ENCODE measurements around the gene NFATC2.

The NFATC2 gene

DNA sequence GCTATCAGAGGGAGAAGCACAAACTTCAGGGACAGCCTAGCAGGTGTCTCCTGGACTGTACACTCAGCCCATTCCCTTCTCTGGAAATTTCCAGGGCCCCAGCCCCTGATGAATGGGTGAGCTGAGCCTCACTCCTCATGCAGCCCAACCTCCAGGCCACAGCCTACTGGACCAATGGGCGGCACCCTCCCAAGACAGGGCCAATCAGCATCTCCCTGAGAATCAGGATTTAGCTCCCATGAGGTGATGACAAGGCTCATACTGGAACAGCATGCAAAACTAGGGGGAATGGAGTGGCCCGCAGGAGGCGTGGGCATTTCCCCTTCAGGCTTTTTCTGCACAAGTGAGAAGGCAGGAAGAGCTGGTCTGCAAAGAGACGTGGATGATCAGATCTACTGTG, 29.0 kb downstream of the NFATC2 start:
- no peak for DNase-seq (ENCODE audit: low read depth)

DNA sequence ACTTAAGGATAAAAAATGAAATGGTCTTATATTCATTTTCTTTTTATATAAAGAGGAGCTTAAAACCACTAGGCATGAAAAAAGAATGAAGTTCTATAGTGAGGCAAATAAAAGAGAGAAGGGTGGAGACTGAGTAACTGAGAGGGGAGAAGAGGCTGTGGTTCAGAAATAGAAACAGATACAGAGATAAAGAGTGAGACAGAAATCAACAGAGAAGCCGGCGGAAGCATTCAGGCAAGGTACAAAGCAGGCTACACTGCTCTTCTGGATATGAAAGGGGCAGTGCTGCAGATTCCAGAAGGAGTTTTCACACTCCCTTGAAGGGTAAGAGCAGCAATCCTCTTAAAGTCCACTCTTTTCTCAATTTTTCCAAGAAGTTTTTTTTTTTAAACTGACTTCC, 29.9 kb downstream of the NFATC2 start:
- no peak for DNase-seq (ENCODE audit: low read depth)

DNA sequence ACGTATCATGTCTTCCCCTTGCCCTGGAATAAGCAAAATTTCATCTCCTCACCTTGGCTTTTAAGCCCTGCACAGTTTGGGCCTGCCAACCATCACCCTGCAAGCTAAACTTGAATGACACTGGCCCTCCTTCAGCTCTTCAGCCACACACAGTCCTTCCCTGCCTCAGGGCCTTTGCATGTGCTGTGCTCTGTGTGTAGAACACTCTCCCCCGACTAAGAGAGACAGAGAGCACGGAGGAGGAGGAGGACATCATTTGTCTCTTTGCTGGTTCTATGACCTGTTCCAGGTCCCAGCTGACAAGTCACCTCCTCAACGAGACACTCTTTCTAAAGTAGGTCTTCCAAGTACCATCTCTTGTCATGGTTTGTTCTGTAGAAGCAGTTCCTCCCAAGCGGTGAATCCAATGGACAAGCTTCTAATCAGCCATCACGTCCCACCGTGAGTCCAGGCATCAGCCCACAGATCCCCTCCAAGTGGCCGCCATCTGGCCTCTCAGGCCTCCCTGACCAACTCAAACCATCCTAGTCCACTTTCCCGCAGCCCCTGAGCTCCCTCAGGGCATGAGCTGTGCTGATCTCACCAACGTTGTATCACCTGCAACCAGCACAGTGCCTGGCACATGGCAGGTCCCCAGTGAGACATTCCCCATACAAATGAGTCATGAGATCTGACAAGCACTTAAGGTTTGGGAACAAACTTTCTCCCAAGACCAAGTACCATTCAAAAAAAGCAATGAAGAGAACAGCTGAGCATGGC, 30.5 kb downstream of the NFATC2 start:
- DNase-seq (ENCODE audit: low read depth), result no peak

GRCh38 chr20:51510936-51511605, 31.4 kb downstream of the NFATC2 start:
- no peak for DNase-seq (ENCODE audit: low read depth)

DNA sequence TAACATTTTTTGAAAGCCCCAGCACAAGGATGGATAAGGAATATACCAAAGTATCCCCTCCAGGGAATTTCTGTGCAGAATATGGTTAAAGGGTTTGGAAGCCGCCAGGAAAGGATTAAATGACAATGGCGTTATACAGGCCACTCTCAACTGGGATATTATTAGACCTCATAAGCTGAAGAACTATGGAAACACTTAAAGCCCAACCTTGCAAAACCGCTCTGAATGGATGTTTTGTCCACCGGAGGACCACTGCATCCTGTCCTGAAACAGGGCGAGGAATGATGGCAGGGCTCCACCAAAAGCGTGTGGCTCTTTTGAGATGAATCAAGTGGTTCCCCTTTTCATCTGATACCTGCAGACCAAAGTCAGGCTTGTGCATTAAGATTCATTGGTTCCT, 32.4 kb downstream of the NFATC2 start:
- DNase-seq (ENCODE audit: low read depth), result no peak

GRCh38 chr20:51509208-51509607, 33.3 kb downstream of the NFATC2 start:
- no peak for DNase-seq (ENCODE audit: low read depth)

DNA sequence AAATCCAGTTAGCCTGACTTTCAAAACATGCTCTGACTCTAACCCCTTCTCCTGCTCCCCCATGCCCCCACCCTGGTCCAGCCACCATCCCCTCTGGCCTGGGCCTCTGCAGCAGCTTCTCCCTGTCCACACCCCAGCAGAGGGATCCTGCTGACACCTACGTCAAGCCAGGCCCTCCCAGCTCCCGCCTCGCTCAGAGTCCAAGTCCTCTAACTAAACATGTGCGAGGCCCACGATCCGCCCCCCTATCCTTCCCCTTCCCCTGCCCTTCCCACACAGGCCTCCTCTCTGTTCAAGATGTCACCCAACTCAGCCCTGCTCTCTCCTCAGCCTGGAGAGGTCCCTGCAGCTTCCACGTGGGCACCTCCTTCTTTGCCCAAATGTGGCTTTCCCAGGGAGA, 33.7 kb downstream of the NFATC2 start:
- no peak for DNase-seq (ENCODE audit: low read depth)

DNA sequence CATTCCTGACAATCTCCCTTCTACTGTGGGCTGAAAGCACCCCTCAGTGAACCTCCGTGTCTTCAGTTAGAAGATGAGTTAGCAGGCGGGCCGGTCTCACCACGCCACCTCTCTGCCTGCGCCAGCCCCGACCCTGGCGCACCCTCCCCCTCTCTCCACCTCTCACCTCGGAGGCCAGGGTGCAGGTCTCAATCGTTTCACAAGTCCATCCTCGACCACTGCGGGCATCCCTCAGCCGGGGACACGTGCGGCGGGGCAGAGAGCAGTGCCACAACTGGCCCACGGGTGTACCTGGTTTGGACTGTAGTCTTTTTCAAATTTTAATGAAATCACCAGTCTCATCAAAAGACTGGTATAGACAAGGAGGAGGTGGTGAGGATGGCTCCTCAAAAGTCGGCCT, 34.4 kb downstream of the NFATC2 start:
- DNase-seq (ENCODE audit: low read depth), result no peak

GRCh38 chr20:51507216-51508036, 35.1 kb downstream of the NFATC2 start:
- DNase-seq (ENCODE audit: low read depth), result no peak

DNA sequence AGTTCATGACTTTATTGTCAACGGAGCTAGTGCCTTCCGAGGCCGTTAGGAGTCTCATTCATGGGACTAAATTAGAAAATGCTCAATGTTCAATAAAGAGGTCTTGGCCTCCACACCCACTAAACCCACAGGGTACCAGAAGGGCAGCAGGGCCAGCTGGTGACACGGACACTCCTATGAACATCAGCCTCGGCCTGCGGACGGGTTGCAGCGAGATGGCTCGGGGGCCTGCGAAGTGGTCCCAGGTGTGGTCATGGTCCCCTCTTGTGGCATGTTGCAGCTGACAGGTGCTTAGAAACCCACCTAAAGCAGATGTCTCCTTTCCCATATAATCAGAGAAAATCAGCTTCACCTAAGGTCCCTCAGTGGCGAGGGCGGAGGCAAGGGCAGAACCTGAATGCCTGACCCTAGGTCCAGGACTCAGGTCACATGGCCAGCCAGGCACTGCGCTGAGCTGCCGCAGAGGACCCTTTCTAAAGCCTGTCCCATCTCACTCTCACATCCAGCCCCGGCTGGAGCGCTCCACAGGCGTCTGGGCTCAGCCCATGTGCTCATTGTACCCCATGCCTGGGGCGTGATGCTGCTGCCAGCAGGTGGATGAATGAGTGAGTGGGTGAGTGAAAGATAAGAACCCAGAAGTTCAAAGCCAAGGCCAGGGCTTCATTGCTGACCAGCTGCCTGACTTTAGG, 35.8 kb downstream of the NFATC2 start:
- no peak for DNase-seq (ENCODE audit: low read depth)

GRCh38 chr20:51505566-51505965, 37.0 kb downstream of the NFATC2 start:
- no peak for DNase-seq (ENCODE audit: low read depth)

- DNase-seq (ENCODE audit: low read depth), result no peak
Measured at GRCh38 chr20:51503376-51503775, 39.1 kb downstream of the NFATC2 start.

DNA sequence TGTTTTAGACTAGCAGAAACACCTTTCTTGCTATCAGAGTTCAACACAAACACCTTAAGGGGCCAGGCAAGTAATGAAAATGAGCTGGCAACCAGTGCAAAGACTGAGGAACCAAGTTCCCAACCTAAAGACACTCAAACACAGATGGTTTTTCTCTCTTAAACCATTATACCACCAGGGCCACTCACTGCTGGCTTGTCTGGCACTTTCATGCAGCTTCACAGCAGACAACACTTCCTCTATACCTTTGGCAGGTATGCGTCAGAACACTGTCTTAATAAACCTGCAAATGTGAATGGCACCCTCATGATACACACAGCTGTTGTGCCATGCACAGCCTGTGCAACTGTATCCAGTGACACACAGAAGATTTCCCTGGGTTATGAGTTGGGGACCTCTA, 41.6 kb downstream of the NFATC2 start:
- DNase-seq (ENCODE audit: low read depth), result no peak

- DNase-seq (ENCODE audit: low read depth), result no peak
Measured at GRCh38 chr20:51500311-51500710, 42.2 kb downstream of the NFATC2 start.

DNA sequence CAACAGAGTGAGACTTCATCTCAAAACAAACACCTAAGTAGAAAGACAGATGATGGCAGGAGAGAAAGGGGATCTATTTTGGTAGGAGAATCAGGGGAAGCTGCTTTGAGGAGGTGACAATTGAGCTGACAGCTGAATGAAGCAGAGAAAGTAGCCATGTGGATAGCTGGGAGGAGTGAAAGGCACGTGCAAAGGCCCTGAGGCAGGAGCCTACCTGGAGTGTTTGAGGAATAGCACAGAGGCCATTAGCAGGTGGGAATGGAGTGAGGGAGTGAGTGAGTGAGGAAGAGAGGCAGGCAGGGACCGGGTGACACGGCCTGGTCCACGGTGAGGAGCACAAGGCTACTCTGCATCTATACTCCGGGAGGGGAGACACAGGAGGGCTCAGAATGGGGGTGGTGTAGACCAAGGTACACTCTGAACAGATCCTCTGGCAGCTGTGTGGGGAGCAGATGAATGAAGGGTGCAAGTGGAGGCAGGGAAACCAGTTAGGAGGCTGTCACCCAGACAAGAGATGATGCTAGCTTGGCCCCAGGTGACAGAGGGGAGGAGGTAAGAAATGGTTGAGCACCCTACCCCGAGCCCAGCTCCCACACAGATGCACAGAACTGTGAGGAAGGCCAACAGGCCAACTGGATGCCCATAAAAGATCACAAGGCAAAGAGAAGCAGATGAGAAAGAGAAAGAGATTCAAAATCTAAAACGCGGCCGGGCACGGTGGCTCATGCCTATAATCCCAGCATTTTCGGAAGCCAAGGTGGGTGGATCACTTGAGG, 43.6 kb downstream of the NFATC2 start:
- DNase-seq (ENCODE audit: low read depth), result no peak

DNA sequence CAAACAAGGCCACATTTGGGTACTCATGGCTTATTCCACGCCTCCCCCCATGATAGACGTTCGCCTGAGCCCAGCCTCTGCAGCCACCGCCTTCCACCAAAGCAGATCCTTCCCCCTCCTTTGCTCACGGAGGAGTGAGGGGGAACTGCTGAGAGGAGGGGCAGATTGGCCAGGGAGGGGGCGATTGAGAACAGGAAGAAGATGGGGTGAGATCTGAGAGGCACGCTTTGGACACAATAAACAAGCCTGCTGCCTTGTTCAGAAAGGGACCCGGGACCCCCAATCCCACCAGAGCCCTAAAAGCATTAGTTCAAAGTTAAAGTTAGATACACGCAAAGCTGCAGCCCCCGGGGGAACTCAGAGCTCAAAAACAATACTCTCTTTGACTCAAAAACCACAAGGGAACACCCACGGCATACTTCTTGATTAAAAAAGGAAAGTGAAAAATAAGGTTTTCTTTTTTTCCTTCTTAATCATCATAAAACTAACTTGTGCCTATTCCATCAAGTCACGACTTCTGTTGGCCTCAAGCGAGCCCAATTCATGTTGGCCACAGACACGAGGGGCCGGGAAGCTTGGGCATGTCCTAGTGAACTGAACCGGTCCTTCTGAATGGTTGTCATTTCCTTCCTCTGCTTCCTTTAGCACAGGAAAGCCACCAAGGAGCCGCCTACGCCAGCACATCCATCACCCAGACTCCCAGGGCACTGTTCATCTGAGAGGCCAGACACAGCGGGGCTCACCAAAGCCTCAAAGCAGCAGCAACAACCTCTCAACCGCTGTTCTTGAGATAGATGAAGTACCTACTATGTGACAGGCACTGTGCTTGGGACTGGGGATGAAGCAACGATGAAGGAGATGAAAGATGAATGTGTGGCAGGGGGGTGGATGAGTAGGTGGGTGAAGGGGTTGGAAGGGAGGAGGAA, 44.7 kb downstream of the NFATC2 start:
- no peak for DNase-seq (ENCODE audit: low read depth)

DNA sequence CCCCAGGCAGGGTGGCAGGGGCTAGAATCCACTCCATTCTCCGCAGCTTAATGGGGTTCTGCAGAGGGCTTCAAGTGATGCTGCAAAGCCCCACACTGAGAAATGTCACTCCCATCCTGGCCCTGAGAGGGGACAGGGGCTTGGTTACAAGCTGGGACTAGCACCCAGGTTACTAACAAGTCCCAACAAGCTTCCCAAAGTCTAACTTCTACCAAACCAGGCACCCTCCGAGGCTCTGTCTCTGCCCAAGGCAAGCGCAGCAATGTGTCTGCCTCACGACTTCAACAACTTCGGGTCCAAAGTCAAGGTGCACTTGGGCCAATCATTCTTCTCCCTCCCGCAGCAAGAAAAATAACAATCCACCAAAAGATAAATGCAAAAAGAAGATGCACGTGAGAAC, 45.6 kb downstream of the NFATC2 start:
- DNase-seq (ENCODE audit: low read depth), result no peak

DNA sequence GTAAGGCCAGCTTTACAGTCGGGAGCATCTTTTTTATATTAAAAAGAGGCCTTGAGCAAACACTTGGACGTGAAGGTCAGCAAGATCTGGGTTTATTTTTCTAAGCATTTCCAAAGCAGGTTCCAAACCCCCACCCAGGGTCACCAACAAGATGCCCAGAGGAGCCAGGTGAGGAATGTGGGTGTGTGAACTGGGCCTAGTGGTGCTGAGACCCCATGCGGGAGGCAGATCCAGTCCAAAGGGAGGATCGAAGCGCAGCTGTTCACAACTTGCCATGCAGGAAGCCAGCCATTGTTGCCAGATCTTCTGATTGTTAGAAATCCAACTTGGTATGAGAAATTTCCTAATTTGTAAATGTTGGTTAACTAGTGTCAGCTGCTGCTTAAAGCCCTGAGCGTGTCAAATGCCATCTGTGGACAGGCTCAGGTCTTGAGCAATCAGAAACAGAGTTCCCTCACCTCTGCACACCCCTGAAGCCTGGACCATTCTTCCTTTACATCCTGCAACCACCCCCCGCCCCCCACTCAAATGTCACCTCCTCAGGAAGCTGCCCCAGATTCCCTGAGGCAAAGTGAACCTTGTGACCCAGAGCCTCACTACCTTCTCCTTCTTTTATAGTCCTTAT, 46.5 kb downstream of the NFATC2 start:
- no peak for DNase-seq (ENCODE audit: low read depth)

- DNase-seq (ENCODE audit: low read depth), result no peak
Measured at GRCh38 chr20:51495291-51495690, 47.2 kb downstream of the NFATC2 start.

Data from stromal cell of bone marrow (primary cell).